DND-41 (cell line): ENCODE data around the gene DUSP2.

Experiments used
- ATAC-seq: fragments of 200-7000 bp; cut with Tn5 transposase; 3 replicates; pipeline ENCODE4 v1.9.1; 2021; ENCODE audit warnings: low read depth; ENCODE audit not compliant: insufficient read depth
- DNase-seq: peaks from one replicate; pipeline ENCODE4 v3.0.0-alpha.2; 2020
- H2AFZ ChIP-seq: 2 replicates; pipeline ENCODE4 v1.6.0; 2012; ENCODE audit warnings: low read depth, low read length
- H3K27ac ChIP-seq: 2 replicates; pipeline ENCODE4 v1.5.1; 2012; ENCODE audit warnings: low read length, inconsistent platforms
- H3K27me3 ChIP-seq: fragments of 200-600 bp; sonication (generic); 2 replicates; pipeline ENCODE4 v1.6.0; 2012; ENCODE audit warnings: low read length, mild to moderate bottlenecking, inconsistent platforms; ENCODE audit not compliant: insufficient read depth, poor library complexity
- H3K36me3 ChIP-seq: 2 replicates; pipeline ENCODE4 v1.5.1; 2012; ENCODE audit warnings: low read length, inconsistent platforms; ENCODE audit not compliant: insufficient read depth
- H3K4me1 ChIP-seq: 2 replicates; pipeline ENCODE4 v1.5.1; 2012; ENCODE audit warnings: mild to moderate bottlenecking, low read length; ENCODE audit not compliant: insufficient read depth
- H3K4me2 ChIP-seq: 2 replicates; pipeline ENCODE4 v1.6.0; 2012; ENCODE audit warnings: mild to moderate bottlenecking, moderate library complexity, low read length, inconsistent platforms; ENCODE audit not compliant: insufficient read depth
- H3K4me3 ChIP-seq, 2 experiments: fragments of 200-600 bp in 1 of 2; shearing (Covaris generic) in 1 of 2; 2 replicates each; pipeline ENCODE4 v1.5.1; 2012 to 2016; ENCODE audit warnings: inconsistent platforms in 2 of 2, low read length in 2 of 2, mild to moderate bottlenecking in 2 of 2, low read depth in 1 of 2, moderate library complexity in 1 of 2
- H3K79me2 ChIP-seq: 2 replicates; pipeline ENCODE4 v1.6.0; 2012; ENCODE audit warnings: low read length, inconsistent platforms; ENCODE audit not compliant: insufficient read depth
- H3K9ac ChIP-seq: 2 replicates; pipeline ENCODE4 v1.6.0; 2012; ENCODE audit warnings: low read depth, mild to moderate bottlenecking, inconsistent platforms, low read length, moderate library complexity
- H3K9me3 ChIP-seq: 2 replicates; pipeline ENCODE4 v1.5.1; 2012; ENCODE audit warnings: low read length, moderate library complexity, mild to moderate bottlenecking, inconsistent platforms; ENCODE audit not compliant: insufficient read depth, severe bottlenecking
- H4K20me1 ChIP-seq: 2 replicates; pipeline ENCODE4 v1.6.0; 2012; ENCODE audit warnings: low read length; ENCODE audit not compliant: insufficient read depth
- EZH2 ChIP-seq: IDR thresholded peaks from 3 replicates; pipeline ENCODE4 v1.6.1; 2012; ENCODE audit warnings: borderline replicate concordance, low read depth, mild to moderate bottlenecking, moderate library complexity, low read length, inconsistent platforms; ENCODE audit not compliant: severe bottlenecking
- TF ChIP-seq, protein P1 (sequence below): IDR thresholded peaks from 2 replicates; pipeline ENCODE4 v1.5.1; 2012; ENCODE audit warnings: borderline replicate concordance, low read length, moderate library complexity, mild to moderate bottlenecking; ENCODE audit not compliant: poor library complexity, severe bottlenecking; ENCODE audit errors: extremely low read depth

DUSP2 gene

DNA sequence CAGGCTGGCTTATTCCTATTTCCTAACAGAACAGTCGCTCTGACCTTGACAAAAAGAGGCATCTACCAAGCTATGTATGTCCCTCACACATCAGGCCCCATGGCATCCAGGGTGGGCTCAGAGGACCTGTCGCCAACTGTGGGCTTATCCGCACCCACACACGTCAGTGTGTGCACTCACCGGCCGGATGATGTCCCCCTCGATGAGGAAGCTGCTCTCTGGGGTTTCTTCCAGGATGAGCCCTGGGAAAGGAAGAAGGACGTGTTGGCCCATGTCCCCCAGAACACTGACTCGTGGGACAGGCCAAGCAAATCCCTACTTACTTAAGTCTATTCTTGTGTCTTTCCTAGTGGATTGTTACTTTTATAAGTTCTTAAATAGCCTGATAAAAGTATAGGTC lies 10.1 kb downstream of the DUSP2 start:
- DNase-seq = no peak
- H3K27me3 ChIP-seq = peaks cover 3% of the 10 kb centered on the region
- no peak overlapping the region for H3K9ac ChIP-seq
- TF ChIP-seq, protein P1, sequence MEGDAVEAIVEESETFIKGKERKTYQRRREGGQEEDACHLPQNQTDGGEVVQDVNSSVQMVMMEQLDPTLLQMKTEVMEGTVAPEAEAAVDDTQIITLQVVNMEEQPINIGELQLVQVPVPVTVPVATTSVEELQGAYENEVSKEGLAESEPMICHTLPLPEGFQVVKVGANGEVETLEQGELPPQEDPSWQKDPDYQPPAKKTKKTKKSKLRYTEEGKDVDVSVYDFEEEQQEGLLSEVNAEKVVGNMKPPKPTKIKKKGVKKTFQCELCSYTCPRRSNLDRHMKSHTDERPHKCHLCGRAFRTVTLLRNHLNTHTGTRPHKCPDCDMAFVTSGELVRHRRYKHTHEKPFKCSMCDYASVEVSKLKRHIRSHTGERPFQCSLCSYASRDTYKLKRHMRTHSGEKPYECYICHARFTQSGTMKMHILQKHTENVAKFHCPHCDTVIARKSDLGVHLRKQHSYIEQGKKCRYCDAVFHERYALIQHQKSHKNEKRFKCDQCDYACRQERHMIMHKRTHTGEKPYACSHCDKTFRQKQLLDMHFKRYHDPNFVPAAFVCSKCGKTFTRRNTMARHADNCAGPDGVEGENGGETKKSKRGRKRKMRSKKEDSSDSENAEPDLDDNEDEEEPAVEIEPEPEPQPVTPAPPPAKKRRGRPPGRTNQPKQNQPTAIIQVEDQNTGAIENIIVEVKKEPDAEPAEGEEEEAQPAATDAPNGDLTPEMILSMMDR = no peak
- no peak for TF ChIP-seq EZH2
- no peaks in the 10 kb centered on the region for H3K79me2 ChIP-seq
- ATAC-seq = no peak
- H3K27ac ChIP-seq = no peak overlapping the region
- no peaks in the 10 kb centered on the region for H3K9me3 ChIP-seq
- H4K20me1 ChIP-seq = 0 out of 2 replicates have a peak, but pooled peaks cover 5% of the 10 kb centered on the region
- H3K4me3 ChIP-seq = no peak overlapping the region
- no peak overlapping the region for H2AFZ ChIP-seq
- no peaks in the 10 kb centered on the region for H3K4me1 ChIP-seq
- H3K4me2 ChIP-seq = no peak overlapping the region
- no peaks in the 10 kb centered on the region for H3K36me3 ChIP-seq

DNA sequence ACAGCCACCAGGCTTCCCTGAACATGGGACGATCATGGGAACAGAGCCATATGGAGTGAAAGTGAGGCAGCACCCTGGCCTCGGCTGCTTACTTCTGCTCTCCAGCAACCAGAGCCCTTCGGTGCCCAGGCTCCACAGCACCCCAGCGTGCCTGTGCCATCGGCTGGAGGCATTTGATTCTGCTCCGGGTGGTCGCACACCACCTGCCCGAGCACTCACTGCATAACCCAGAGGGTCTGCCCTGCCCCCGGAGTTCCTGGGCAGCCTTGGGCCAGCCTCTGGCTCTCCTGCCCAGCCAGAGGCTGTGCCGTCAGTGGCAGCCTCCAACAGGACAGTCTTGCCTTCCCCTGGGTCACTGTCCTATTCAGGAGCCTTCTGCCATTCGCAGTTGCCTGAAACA lies 10.8 kb downstream of the DUSP2 start:
- ATAC-seq (no peak), DNase-seq (no peak)
- Histone ChIP-seq H3K79me2 (no peaks in the 10 kb centered on the region), H3K4me2 (no peak overlapping the region), H3K36me3 (no peaks in the 10 kb centered on the region), H3K27ac (no peak overlapping the region), H3K27me3 (peaks cover 3% of the 10 kb centered on the region), H3K9me3 (no peaks in the 10 kb centered on the region), H4K20me1 (0 out of 2 replicates have a peak, but pooled peaks cover 5% of the 10 kb centered on the region), H3K4me3 (no peak overlapping the region), H3K9ac (no peak overlapping the region), H3K4me1 (no peaks in the 10 kb centered on the region), H2AFZ (no peak overlapping the region)
- no peak for TF ChIP-seq EZH2
- TF ChIP-seq, protein P1 = no peak

DNA sequence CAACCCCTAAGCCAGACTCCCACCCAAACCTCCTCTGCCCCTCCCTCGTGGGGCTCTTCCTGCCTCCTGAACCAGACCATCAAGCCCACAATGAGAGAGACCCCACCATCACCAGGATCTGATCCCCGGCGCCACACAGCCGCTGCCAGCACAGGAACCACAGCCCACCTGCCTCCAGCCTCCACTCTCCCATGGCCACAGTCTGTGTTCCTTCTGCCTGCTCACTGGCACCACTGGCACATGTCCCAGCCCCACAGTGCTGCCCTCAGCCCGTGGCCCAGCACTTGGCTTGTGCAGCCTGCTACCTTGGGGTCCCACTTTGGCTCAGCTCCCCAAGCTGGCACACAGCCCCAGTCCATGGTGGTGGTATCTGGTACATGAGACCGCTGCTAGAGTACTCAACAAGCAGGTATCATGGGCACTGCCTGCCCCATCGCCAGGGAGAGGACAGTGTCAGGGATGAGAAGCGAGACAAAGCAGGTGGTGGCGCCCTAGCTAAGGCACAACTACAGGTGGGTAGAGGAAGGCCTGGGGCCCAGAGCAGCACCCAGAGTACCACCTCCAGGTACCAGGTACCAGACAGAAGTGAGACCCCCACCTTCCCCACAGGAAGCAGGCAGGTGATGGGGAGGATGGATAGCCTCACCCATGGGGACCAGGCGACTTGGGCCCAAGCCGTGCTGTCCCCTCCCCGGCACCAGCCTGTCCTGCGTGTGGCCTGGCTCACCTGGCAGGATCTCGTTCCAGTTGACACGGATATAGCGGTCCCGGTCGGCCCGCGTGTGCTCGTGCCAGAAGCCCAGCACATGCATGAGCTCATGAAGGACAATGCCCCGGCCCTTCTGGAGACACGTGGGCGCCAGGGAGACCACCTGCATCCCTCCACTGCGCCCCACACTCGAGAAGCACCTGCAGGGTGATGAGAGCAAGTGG lies 13.2 kb downstream of the DUSP2 start:
- Histone ChIP-seq H3K36me3 (no peaks in the 10 kb centered on the region), H3K4me2 (no peak overlapping the region), H3K9ac (no peak overlapping the region), H3K27ac (no peak overlapping the region), H3K9me3 (no peaks in the 10 kb centered on the region), H4K20me1 (0 out of 2 replicates have a peak, but pooled peaks cover 5% of the 10 kb centered on the region), H3K79me2 (no peaks in the 10 kb centered on the region), H2AFZ (no peak overlapping the region), H3K4me1 (no peaks in the 10 kb centered on the region), H3K4me3 (no peak overlapping the region), H3K27me3 (peaks cover 3% of the 10 kb centered on the region)
- no peak for TF ChIP-seq EZH2
- TF ChIP-seq, protein P1 = no peak
- no peak for DNase-seq
- no peak for ATAC-seq
